Measurements from ENCODE around the gene BRAF.

Gene BRAF

GRCh38 chr7:140734729-140735128, 190.0 kb downstream of the BRAF start:
- H3K4me3 ChIP-seq (ENCODE audit: low read depth, low read length): no peak overlapping the region
- TF ChIP-seq CTCF (IDR thresholded peaks at IDR 0.05; ENCODE audit: low read depth, low read length): no peak
- in situ Hi-C loops (cut with HindIII; ENCODE audit: low sequenced_read_pairs): no loop called here
- no peak for DNase-seq (ENCODE audit: low read depth, low spot score)

GRCh38 chr7:140734096-140734495, 190.6 kb downstream of the BRAF start:
- in situ Hi-C loops (cut with HindIII; ENCODE audit: low sequenced_read_pairs): no loop called here
- no peak for DNase-seq (ENCODE audit: low read depth, low spot score)
- H3K4me3 ChIP-seq (ENCODE audit: low read depth, low read length): no peak overlapping the region
- no peak for TF ChIP-seq CTCF (IDR thresholded peaks at IDR 0.05; ENCODE audit: low read depth, low read length)

- no peak overlapping the region for H3K4me3 ChIP-seq (ENCODE audit: low read depth, low read length)
- in situ Hi-C loops (cut with HindIII; ENCODE audit: low sequenced_read_pairs): no loop called here
- DNase-seq (ENCODE audit: low read depth, low spot score): no peak
- TF ChIP-seq CTCF (IDR thresholded peaks at IDR 0.05; ENCODE audit: low read depth, low read length): no peak
These were observed 192.3 kb downstream of the BRAF start for GRCh38 chr7:140732416-140732815.

GRCh38 chr7:140726281-140726680, 198.4 kb downstream of the BRAF start:
- TF ChIP-seq CTCF (IDR thresholded peaks at IDR 0.05; ENCODE audit: low read depth, low read length): peak; percentile 46
- peak; percentile 41 for DNase-seq (ENCODE audit: low read depth, low spot score)
- H3K4me3 ChIP-seq (ENCODE audit: low read depth, low read length): no peak overlapping the region
- in situ Hi-C loops (cut with HindIII; ENCODE audit: low sequenced_read_pairs): no loop called here

- no peak for TF ChIP-seq CTCF (IDR thresholded peaks at IDR 0.05; ENCODE audit: low read depth, low read length)
- no peak overlapping the region for H3K4me3 ChIP-seq (ENCODE audit: low read depth, low read length)
- DNase-seq (ENCODE audit: low read depth, low spot score): no peak
- in situ Hi-C loops (cut with HindIII; ENCODE audit: low sequenced_read_pairs): no loop called here
These were observed 200.0 kb downstream of the BRAF start for GRCh38 chr7:140724706-140725105.

GRCh38 chr7:140723574-140723973, 201.2 kb downstream of the BRAF start:
- no peak overlapping the region for H3K4me3 ChIP-seq (ENCODE audit: low read depth, low read length)
- in situ Hi-C loops (cut with HindIII; ENCODE audit: low sequenced_read_pairs): no loop called here
- DNase-seq (ENCODE audit: low read depth, low spot score): no peak
- no peak for TF ChIP-seq CTCF (IDR thresholded peaks at IDR 0.05; ENCODE audit: low read depth, low read length)

- no peak for TF ChIP-seq CTCF (IDR thresholded peaks at IDR 0.05; ENCODE audit: low read depth, low read length)
- in situ Hi-C loops (cut with HindIII; ENCODE audit: low sequenced_read_pairs): no loop called here
- no peak for DNase-seq (ENCODE audit: low read depth, low spot score)
- no peak overlapping the region for H3K4me3 ChIP-seq (ENCODE audit: low read depth, low read length)
These were observed 201.7 kb downstream of the BRAF start for GRCh38 chr7:140723006-140723405.
